Measurements from ENCODE around the gene DKK1.

DKK1 gene

GRCh38 chr10:52308251-52309031, 5.6 kb upstream of the DKK1 start:
- peaks cover 12% of the 10 kb centered on the region for H3K4me1 Mint-ChIP-seq
- peaks cover 47% of the 10 kb centered on the region for H3K27me3 Mint-ChIP-seq
- DNase-seq (peak; percentile 6 to 29), ATAC-seq (peak; percentile 62)
- no peak overlapping the region for H3K27ac Mint-ChIP-seq
- H3K9me3 Mint-ChIP-seq, result no peaks in the 10 kb centered on the region
- peak overlapping the region; percentile 22 to 48 for H3K4me3 Mint-ChIP-seq

- Mint-ChIP-seq H3K4me1 (peaks cover 27% of the 10 kb centered on the region), H3K27me3 (peaks cover 82% of the 10 kb centered on the region), H3K27ac (no peak overlapping the region), H3K4me3 (no peak overlapping the region), H3K9me3 (peaks cover 0 to 5% of the 10 kb centered on the region in 2 donors)
- no peak for ATAC-seq
- no peak for DNase-seq
These were observed 1.2 kb upstream of the DKK1 start for GRCh38 chr10:52312942-52313255.

- H3K9me3 Mint-ChIP-seq, result peaks cover 0 to 5% of the 10 kb centered on the region in 2 donors
- peak overlapping the region; percentile 46 to 65 for H3K4me3 Mint-ChIP-seq
- peaks cover 25% of the 10 kb centered on the region for H3K4me1 Mint-ChIP-seq
- no peak for DNase-seq
- no peak for ATAC-seq
- H3K27ac Mint-ChIP-seq, result no peak overlapping the region
- peaks cover 79% of the 10 kb centered on the region for H3K27me3 Mint-ChIP-seq
These were observed 687 bp upstream of the DKK1 start for GRCh38 chr10:52313256-52313932.

GRCh38 chr10:52314822-52315552, 906 bp downstream of the DKK1 start:
- Mint-ChIP-seq H3K4me3 (peak overlapping the region in 1 of 2 donors; percentile 67), H3K9me3 (peaks cover 0 to 5% of the 10 kb centered on the region in 2 donors), H3K27ac (no peak overlapping the region), H3K27me3 (peaks cover 63% of the 10 kb centered on the region), H3K4me1 (peaks cover 21% of the 10 kb centered on the region)
- ATAC-seq (peak; percentile 42), DNase-seq (no peak)

- ATAC-seq (no peak), DNase-seq (no peak)
- Mint-ChIP-seq H3K27ac (no peak overlapping the region), H3K4me3 (no peak overlapping the region), H3K9me3 (peaks cover 0 to 5% of the 10 kb centered on the region in 2 donors), H3K4me1 (peaks cover 21% of the 10 kb centered on the region), H3K27me3 (peaks cover 57% of the 10 kb centered on the region)
These were observed 1.9 kb downstream of the DKK1 start for GRCh38 chr10:52316001-52316400.

- peaks cover 52% of the 10 kb centered on the region for H3K27me3 Mint-ChIP-seq
- no peak overlapping the region for H3K27ac Mint-ChIP-seq
- no peak for ATAC-seq
- peaks cover 21% of the 10 kb centered on the region for H3K4me1 Mint-ChIP-seq
- H3K4me3 Mint-ChIP-seq, result no peak overlapping the region
- no peak for DNase-seq
- peaks cover 0 to 5% of the 10 kb centered on the region in 2 donors for H3K9me3 Mint-ChIP-seq
These were observed 2.4 kb downstream of the DKK1 start for GRCh38 chr10:52316500-52316899.

- H3K4me1 Mint-ChIP-seq, result peaks cover 17% of the 10 kb centered on the region
- ATAC-seq (no peak), DNase-seq (no peak)
- peaks cover 37% of the 10 kb centered on the region for H3K27me3 Mint-ChIP-seq
- no peak overlapping the region for H3K27ac Mint-ChIP-seq
- H3K4me3 Mint-ChIP-seq, result no peak overlapping the region
- H3K9me3 Mint-ChIP-seq, result peaks cover 0 to 5% of the 10 kb centered on the region in 2 donors
These were observed 4.1 kb downstream of the DKK1 start for GRCh38 chr10:52318136-52318701.

- H3K27me3 Mint-ChIP-seq, result peaks cover 30% of the 10 kb centered on the region
- ATAC-seq (no peak), DNase-seq (no peak)
- peaks cover 9% of the 10 kb centered on the region for H3K4me1 Mint-ChIP-seq
- no peak overlapping the region for H3K4me3 Mint-ChIP-seq
- H3K9me3 Mint-ChIP-seq, result peaks cover 0 to 5% of the 10 kb centered on the region in 2 donors
- H3K27ac Mint-ChIP-seq, result no peak overlapping the region
These were observed 4.9 kb downstream of the DKK1 start for GRCh38 chr10:52318822-52319464.

GRCh38 chr10:52319926-52320325, 5.8 kb downstream of the DKK1 start:
- Mint-ChIP-seq H3K4me3 (no peak overlapping the region), H3K9me3 (no peaks in the 10 kb centered on the region), H3K27ac (no peak overlapping the region), H3K27me3 (peaks cover 20% of the 10 kb centered on the region), H3K4me1 (no peaks in the 10 kb centered on the region)
- DNase-seq (no peak), ATAC-seq (no peak)

- H3K4me1 Mint-ChIP-seq, result no peaks in the 10 kb centered on the region
- no peak overlapping the region for H3K4me3 Mint-ChIP-seq
- H3K27me3 Mint-ChIP-seq, result no peaks in the 10 kb centered on the region
- H3K9me3 Mint-ChIP-seq, result no peaks in the 10 kb centered on the region
- DNase-seq (no peak), ATAC-seq (no peak)
- H3K27ac Mint-ChIP-seq, result no peak overlapping the region
These were observed 8.2 kb downstream of the DKK1 start for GRCh38 chr10:52322323-52322722.

GRCh38 chr10:52322936-52323335, 8.9 kb downstream of the DKK1 start:
- Mint-ChIP-seq H3K4me3 (no peak overlapping the region), H3K27ac (no peak overlapping the region), H3K9me3 (no peaks in the 10 kb centered on the region), H3K27me3 (no peaks in the 10 kb centered on the region), H3K4me1 (no peaks in the 10 kb centered on the region)
- DNase-seq (no peak), ATAC-seq (no peak)

GRCh38 chr10:52326382-52326781, 12.3 kb downstream of the DKK1 start:
- no peaks in the 10 kb centered on the region for H3K9me3 Mint-ChIP-seq
- no peaks in the 10 kb centered on the region for H3K4me1 Mint-ChIP-seq
- H3K27me3 Mint-ChIP-seq, result no peaks in the 10 kb centered on the region
- no peak overlapping the region for H3K4me3 Mint-ChIP-seq
- no peak overlapping the region for H3K27ac Mint-ChIP-seq
- DNase-seq (no peak), ATAC-seq (no peak)

GRCh38 chr10:52331638-52332364, 17.7 kb downstream of the DKK1 start:
- no peak for ATAC-seq
- H3K9me3 Mint-ChIP-seq, result no peaks in the 10 kb centered on the region
- no peaks in the 10 kb centered on the region for H3K4me1 Mint-ChIP-seq
- DNase-seq, result no peak
- no peak overlapping the region for H3K27ac Mint-ChIP-seq
- no peak overlapping the region for H3K4me3 Mint-ChIP-seq
- peaks cover 6% of the 10 kb centered on the region for H3K27me3 Mint-ChIP-seq

GRCh38 chr10:52332815-52333214, 18.7 kb downstream of the DKK1 start:
- no peak for ATAC-seq

GRCh38 chr10:52334595-52334994, 20.5 kb downstream of the DKK1 start:
- H3K9me3 Mint-ChIP-seq, result no peaks in the 10 kb centered on the region

More at GRCh38 chr10:52332815-52333214, 18.7 kb downstream of the DKK1 start:
- no peak for DNase-seq
- Mint-ChIP-seq H3K27ac (no peak overlapping the region), H3K27me3 (peaks cover 6% of the 10 kb centered on the region), H3K9me3 (no peaks in the 10 kb centered on the region), H3K4me3 (no peak overlapping the region), H3K4me1 (no peaks in the 10 kb centered on the region)

More at GRCh38 chr10:52334595-52334994, 20.5 kb downstream of the DKK1 start:
- Mint-ChIP-seq H3K27ac (no peak overlapping the region), H3K4me1 (no peaks in the 10 kb centered on the region), H3K4me3 (no peak overlapping the region), H3K27me3 (peaks cover 6% of the 10 kb centered on the region)
- DNase-seq (no peak), ATAC-seq (no peak)
